Esophagus muscularis mucosa (tissue), 4 donors: Measurements from ENCODE around the gene CBLB. TPM values are rescaled to one million over a fixed set of nuclear protein-coding genes. Genes with fewer than 3 reads are reported as not detected.

Experiments used
- DNase-seq: peaks from one replicate; pipeline ENCODE4 v3.0.0-alpha.2; 2017; ENCODE audit errors: extremely low spot score
- H3K27ac ChIP-seq, 4 donors: fragments of 200-600 bp; sonication (generic); replicated peaks in 1 of 4; 1 replicate in 3 of 4; 2 replicates in 1 of 4; pipeline ENCODE4 v1.5.1; 2016 to 2019; ENCODE audit warnings: mild to moderate bottlenecking in 1 of 4
- H3K27me3 ChIP-seq, 4 donors: fragments of 200-600 bp; sonication (generic); one replicate each; pipeline versions ENCODE4 v1.5.1 to v1.6.0; 2016 to 2019
- H3K36me3 ChIP-seq, 4 donors: fragments of 200-600 bp; sonication (generic); one replicate each; pipeline ENCODE4 v1.5.1; 2016 to 2019
- H3K4me1 ChIP-seq, 4 donors: fragments of 200-600 bp; sonication (generic); one replicate each; pipeline ENCODE4 v1.5.1; 2016 to 2019
- H3K4me3 ChIP-seq, 4 donors: fragments of 200-600 bp; sonication (generic); 1 replicate in 2 of 4; 2 replicates in 2 of 4; pipeline ENCODE4 v1.5.1; 2016 to 2019; ENCODE audit warnings: mild to moderate bottlenecking in 4 of 4, moderate library complexity in 1 of 4
- H3K9me3 ChIP-seq, 4 donors: fragments of 200-600 bp; sonication (generic); 1 replicate in 3 of 4; 2 replicates in 1 of 4; pipeline ENCODE4 v1.5.1; 2016 to 2019
- EP300 ChIP-seq: sonication (generic); formaldehyde crosslinking; IDR thresholded peaks from one replicate; pipeline ENCODE4 v1.6.1; 2017; ENCODE audit warnings: antibody characterized with exemption
- POLR2A ChIP-seq: fragments of 450-650 bp; IDR thresholded peaks from one replicate; pipeline ENCODE4 v1.6.1; 2017; ENCODE audit warnings: antibody characterized with exemption, moderate library complexity, mild to moderate bottlenecking, low read depth
- POLR2AphosphoS5 ChIP-seq, 2 donors: sonication (generic); formaldehyde crosslinking; IDR thresholded peaks; one replicate each; pipeline ENCODE4 v1.6.1; 2017; ENCODE audit warnings: antibody characterized with exemption in 2 of 2
- WGBS: methylation state at CpG from one replicate; pipeline ENCODE4 v1.1.5; 2018; 5-methylcytosine and 5-hydroxymethylcytosine counted together
- intact Hi-C: fragments of 100-400 bp; cut with DNase I; formaldehyde crosslinking; loops from one replicate; pipeline ENCODE4 v1.15.1; 2023
- total RNA-seq, 4 donors: library from RNA; depleted of rRNA; stranded (reverse); fragments of >200 nt; gene quantifications; one replicate each; pipeline versions ENCODE4 v1.1.0 to v1.2.1, GENCODE V29; 2016
- TF ChIP-seq, protein P1 (sequence below), 3 experiments: fragments of 200-600 bp in 2 of 3; fragments of 450-650 bp in 1 of 3; sonication (generic) in 2 of 3; IDR thresholded peaks; one replicate each; pipeline ENCODE4 v1.5.1; 2017 to 2019; ENCODE audit warnings: antibody characterized with exemption in 3 of 3, mild to moderate bottlenecking in 2 of 3, moderate library complexity in 1 of 3

The CBLB gene
- total RNA-seq, 4 donors from 2014 or later = 20.7 to 35.7 (median 26.2) TPM

DNA sequence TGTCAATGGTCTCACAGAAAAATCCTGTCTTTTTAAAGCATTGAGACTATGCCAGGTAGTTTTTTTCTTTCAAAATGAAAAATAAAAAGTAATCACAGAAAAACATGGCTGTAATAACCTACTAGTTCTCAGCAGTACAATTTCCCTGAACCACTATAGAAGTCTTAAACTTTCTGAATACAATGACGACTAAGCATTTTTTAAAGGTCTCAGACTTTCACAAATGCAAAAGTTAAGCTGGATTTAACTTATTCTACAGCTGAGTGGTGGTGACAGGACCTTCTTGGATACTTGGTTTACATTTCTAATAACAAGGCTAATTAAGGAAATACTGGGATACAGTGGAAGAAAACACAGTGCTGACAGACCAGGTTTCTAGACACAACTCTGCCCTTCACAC lies 81.8 kb downstream of the CBLB start:
- peaks cover 17 to 30% (median 22%) of the 10 kb centered on the region in 4 donors for H3K4me1 ChIP-seq
- no peak overlapping the region for H3K4me3 ChIP-seq
- TF ChIP-seq POLR2A (no peak), EP300 (no peak), POLR2AphosphoS5 (IDR thresholded peaks at IDR 0.05) (no peak)
- TF ChIP-seq, protein P1, sequence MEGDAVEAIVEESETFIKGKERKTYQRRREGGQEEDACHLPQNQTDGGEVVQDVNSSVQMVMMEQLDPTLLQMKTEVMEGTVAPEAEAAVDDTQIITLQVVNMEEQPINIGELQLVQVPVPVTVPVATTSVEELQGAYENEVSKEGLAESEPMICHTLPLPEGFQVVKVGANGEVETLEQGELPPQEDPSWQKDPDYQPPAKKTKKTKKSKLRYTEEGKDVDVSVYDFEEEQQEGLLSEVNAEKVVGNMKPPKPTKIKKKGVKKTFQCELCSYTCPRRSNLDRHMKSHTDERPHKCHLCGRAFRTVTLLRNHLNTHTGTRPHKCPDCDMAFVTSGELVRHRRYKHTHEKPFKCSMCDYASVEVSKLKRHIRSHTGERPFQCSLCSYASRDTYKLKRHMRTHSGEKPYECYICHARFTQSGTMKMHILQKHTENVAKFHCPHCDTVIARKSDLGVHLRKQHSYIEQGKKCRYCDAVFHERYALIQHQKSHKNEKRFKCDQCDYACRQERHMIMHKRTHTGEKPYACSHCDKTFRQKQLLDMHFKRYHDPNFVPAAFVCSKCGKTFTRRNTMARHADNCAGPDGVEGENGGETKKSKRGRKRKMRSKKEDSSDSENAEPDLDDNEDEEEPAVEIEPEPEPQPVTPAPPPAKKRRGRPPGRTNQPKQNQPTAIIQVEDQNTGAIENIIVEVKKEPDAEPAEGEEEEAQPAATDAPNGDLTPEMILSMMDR (IDR thresholded peaks at IDR 0.05) = no peak
- no peak for DNase-seq
- no peak overlapping the region for H3K27ac ChIP-seq
- intact Hi-C loops = no loop called here
- H3K27me3 ChIP-seq = no peaks in the 10 kb centered on the region
- no peaks in the 10 kb centered on the region for H3K9me3 ChIP-seq
- WGBS = 97% methylated on average over 1 of the region's 1 CpG
- no peaks in the 10 kb centered on the region for H3K36me3 ChIP-seq

DNA sequence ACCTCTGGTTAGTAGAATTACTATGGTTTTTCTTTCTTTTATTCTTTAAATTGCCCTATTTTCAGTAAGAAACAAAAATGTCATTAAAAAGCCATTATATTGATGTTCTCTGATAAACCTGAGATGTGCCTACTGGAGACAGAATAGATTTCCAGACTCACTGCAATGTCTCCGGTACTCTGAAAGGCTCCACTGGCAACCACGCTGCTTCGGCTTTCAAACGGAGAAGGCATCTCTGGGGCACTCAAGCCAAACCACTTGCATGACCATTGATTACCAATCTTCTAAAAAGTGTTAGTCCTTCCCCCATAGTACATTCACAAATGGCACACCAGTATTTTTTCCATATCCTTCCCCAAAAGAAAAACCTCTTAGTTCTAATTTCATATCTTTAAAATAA lies 82.6 kb downstream of the CBLB start:
- WGBS = 98% methylated on average over 4 of the region's 4 CpGs
- no peaks in the 10 kb centered on the region for H3K27me3 ChIP-seq
- intact Hi-C loops = no loop called here
- TF ChIP-seq POLR2A = no peak
- TF ChIP-seq, protein P1 (IDR thresholded peaks at IDR 0.05) = no peak
- no peak for TF ChIP-seq POLR2AphosphoS5 (IDR thresholded peaks at IDR 0.05)
- TF ChIP-seq EP300 = no peak
- no peak overlapping the region for H3K4me3 ChIP-seq
- no peaks in the 10 kb centered on the region for H3K36me3 ChIP-seq
- peaks cover 11 to 27% (median 15%) of the 10 kb centered on the region in 4 donors for H3K4me1 ChIP-seq
- no peaks in the 10 kb centered on the region for H3K9me3 ChIP-seq
- no peak for DNase-seq
- H3K27ac ChIP-seq = no peak overlapping the region

DNA sequence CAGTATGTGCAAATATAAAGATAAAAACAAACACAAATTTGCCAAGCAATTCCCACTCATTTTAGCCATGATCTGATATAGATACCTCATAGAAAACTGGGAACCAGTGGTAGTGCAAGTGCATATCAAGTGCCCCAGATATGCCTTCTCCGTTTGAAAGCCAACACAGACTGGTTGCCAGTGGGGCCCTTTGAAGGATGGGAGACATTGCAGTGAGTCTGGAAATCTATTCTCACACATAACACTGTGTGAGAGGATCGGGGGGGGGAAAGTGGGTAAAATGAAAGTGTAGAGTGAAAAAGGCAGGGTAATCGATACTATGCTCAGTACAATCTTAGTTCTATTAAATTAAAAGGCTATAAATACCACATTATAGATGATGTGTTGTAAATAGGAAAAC lies 83.0 kb downstream of the CBLB start:
- intact Hi-C loops = no loop called here
- TF ChIP-seq, protein P1 (IDR thresholded peaks at IDR 0.05) = no peak
- Histone ChIP-seq H3K4me1 (peaks cover 7 to 27% (median 11%) of the 10 kb centered on the region in 4 donors), H3K9me3 (no peaks in the 10 kb centered on the region), H3K27me3 (no peaks in the 10 kb centered on the region), H3K27ac (no peak overlapping the region), H3K4me3 (no peak overlapping the region), H3K36me3 (no peaks in the 10 kb centered on the region)
- WGBS = 89% methylated on average over 3 of the region's 3 CpGs
- DNase-seq = no peak

DNA sequence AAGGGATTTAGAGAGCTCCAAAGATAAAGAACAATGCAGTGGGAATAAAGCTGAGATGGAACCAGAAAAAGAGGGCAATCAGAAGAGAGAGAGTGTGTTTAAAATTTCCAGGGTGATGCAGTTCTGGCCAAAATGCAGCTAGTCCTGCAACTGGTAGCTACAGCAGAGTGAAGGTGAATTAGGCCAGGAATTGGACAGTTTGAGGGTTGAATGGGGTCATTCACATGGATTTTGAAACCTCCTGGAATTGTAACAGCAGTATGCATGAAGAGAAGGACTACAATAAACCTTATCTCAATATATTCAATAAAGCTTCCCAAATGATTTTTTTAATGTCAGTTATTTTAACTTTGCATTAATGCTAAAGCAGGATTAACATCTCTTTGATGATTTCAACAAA lies 85.2 kb downstream of the CBLB start:
- H3K36me3 ChIP-seq = no peaks in the 10 kb centered on the region
- peaks cover 0 to 25% (median 3%) of the 10 kb centered on the region in 4 donors for H3K4me1 ChIP-seq
- H3K27me3 ChIP-seq = no peaks in the 10 kb centered on the region
- H3K27ac ChIP-seq = no peak overlapping the region
- H3K9me3 ChIP-seq = no peaks in the 10 kb centered on the region
- DNase-seq = no peak
- intact Hi-C loops = no loop called here
- H3K4me3 ChIP-seq = no peak overlapping the region
- TF ChIP-seq POLR2AphosphoS5 (IDR thresholded peaks at IDR 0.05) (no peak), POLR2A (no peak), EP300 (no peak)
- TF ChIP-seq, protein P1 (IDR thresholded peaks at IDR 0.05) = no peak

DNA sequence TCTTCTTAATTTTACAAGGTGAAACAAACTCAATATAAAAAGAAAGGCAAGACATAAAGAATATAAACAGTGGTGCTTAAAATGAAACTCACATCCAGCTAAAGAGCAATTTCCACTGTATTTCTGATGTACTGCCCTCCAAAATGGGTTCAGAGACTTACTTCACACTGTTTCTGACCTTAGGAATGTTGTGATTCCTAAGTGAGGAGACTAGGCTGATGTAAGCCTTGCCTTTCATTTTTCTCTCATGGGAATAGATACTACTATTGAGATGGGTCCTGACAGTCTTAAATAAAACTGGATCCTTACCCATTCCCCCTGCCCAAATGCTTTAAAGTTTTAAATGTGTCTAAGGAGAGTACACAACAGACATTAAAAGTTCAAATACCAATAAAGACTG lies 86.9 kb downstream of the CBLB start:
- intact Hi-C loops = no loop called here
- H3K27ac ChIP-seq = no peak overlapping the region
- peaks cover 0 to 21% (median 0%) of the 10 kb centered on the region in 4 donors for H3K4me1 ChIP-seq
- DNase-seq = no peak
- no peak overlapping the region for H3K4me3 ChIP-seq
- no peaks in the 10 kb centered on the region for H3K9me3 ChIP-seq
- H3K36me3 ChIP-seq = no peaks in the 10 kb centered on the region
- TF ChIP-seq POLR2A = no peak
- H3K27me3 ChIP-seq = no peaks in the 10 kb centered on the region
